ENCODE results near the gene RNF149.

GRCh38 chr2:101327863-101328394, 19.4 kb upstream of the RNF149 start:
- TF ChIP-seq, protein P1, sequence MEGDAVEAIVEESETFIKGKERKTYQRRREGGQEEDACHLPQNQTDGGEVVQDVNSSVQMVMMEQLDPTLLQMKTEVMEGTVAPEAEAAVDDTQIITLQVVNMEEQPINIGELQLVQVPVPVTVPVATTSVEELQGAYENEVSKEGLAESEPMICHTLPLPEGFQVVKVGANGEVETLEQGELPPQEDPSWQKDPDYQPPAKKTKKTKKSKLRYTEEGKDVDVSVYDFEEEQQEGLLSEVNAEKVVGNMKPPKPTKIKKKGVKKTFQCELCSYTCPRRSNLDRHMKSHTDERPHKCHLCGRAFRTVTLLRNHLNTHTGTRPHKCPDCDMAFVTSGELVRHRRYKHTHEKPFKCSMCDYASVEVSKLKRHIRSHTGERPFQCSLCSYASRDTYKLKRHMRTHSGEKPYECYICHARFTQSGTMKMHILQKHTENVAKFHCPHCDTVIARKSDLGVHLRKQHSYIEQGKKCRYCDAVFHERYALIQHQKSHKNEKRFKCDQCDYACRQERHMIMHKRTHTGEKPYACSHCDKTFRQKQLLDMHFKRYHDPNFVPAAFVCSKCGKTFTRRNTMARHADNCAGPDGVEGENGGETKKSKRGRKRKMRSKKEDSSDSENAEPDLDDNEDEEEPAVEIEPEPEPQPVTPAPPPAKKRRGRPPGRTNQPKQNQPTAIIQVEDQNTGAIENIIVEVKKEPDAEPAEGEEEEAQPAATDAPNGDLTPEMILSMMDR (IDR thresholded peaks at IDR 0.05 in 8 of 11, conservative IDR thresholded peaks at IDR 0.05 in 3 of 11) = no peak
- no peak for TF ChIP-seq POLR2A (IDR thresholded peaks at IDR 0.05)
